Measurements from ENCODE around the gene BAIAP2L1. TPM values are rescaled to one million over a fixed set of nuclear protein-coding genes. Genes with fewer than 3 reads are reported as not detected.

BAIAP2L1 gene
- total and polyA plus RNA-seq, 2 of the 8 experiments (the other 6 are each of a cell fraction or from before 2014, with no cell fraction given), result 19.2 to 42.9 TPM

GRCh38 chr7:98309566-98309965 is 91.3 kb downstream of the BAIAP2L1 start:
- H3K27ac ChIP-seq (ENCODE audit: low read depth, low read length), result no peak overlapping the region
- no peaks in the 10 kb centered on the region for H3K27me3 ChIP-seq (replicated peaks in 1 of 4; ENCODE audit: control insufficient read depth in 3 of 4, extremely low read depth in 1 of 4, insufficient read depth in 3 of 4, low read length in 3 of 4)
- WGBS, 2 experiments (ENCODE audit: extremely low coverage in 1 of 2, insufficient coverage in 1 of 2, insufficient read length in 1 of 2, insufficient replicate concordance in 2 of 2, low coverage in 1 of 2, low lambda C conversion rate in 2 of 2, missing lambda C conversion rate in 1 of 2), result 96% methylated on average over 8 of the region's 8 CpGs; no CpG with 5 or more reads in 1 of the 2 experiments
- DNase-seq (ENCODE audit: low read depth in 1 of 2, low spot score in 2 of 2), result no peak
- peaks cover 10 to 42% (median 29%) of the 10 kb centered on the region in 4 experiments; a peak in 7 of 8 replicates for H3K36me3 ChIP-seq (ENCODE audit: control insufficient read depth in 2 of 4, insufficient read depth in 4 of 4, low read length in 3 of 4)
- no peaks in the 10 kb centered on the region for H3K4me1 ChIP-seq (replicated peaks in 1 of 4; ENCODE audit: control insufficient read depth in 3 of 4, insufficient read depth in 4 of 4, low read length in 3 of 4)
- H3K23ac ChIP-seq (ENCODE audit: insufficient read length), result no peak overlapping the region
- H2AK5ac ChIP-seq (ENCODE audit: low read depth, low read length), result no peak overlapping the region
- H4K20me1 ChIP-seq (replicated peaks in 1 of 2; ENCODE audit: control insufficient read depth in 1 of 2, insufficient read depth in 2 of 2, low read length in 2 of 2), result peaks cover 2 to 4% of the 10 kb centered on the region in 2 experiments
- no peak overlapping the region for H3K56ac ChIP-seq (replicated peaks; ENCODE audit: insufficient read length, low read depth, low read length)
- H3K9ac ChIP-seq (replicated peaks in 1 of 4; ENCODE audit: extremely low read depth in 1 of 4, low read depth in 3 of 4, low read length in 3 of 4), result no peak overlapping the region
- no peak overlapping the region for H2AFZ ChIP-seq (ENCODE audit: low read length)
- no peak overlapping the region for H4K5ac ChIP-seq (ENCODE audit: insufficient read length, low read depth, low read length)
- H3K9me3 ChIP-seq (ENCODE audit: insufficient read depth in 2 of 2, low read depth in 1 of 2, low read length in 1 of 2), result no peaks in the 10 kb centered on the region
- no peak overlapping the region for H4K8ac ChIP-seq (ENCODE audit: extremely low read depth, insufficient read depth, low read length)
- no peak overlapping the region for H3K4me2 ChIP-seq (ENCODE audit: insufficient read depth in 1 of 2, low read depth in 2 of 2, low read length in 2 of 2)
- H3K14ac ChIP-seq (ENCODE audit: insufficient read length), result no peak overlapping the region
- ChIA-PET CTCF (ENCODE audit: partially characterized antibody) (interaction anchor here (0.6 to 1.0 kb wide), 2 partner anchors 8 to 20 kb away, joined by 3 read pairs; no protein-coding TSS in a partner anchor), POLR2A (ENCODE audit: partially characterized antibody) (interaction anchor here (1.9 kb wide), 1 partner anchor 12 kb away, joined by 5 read pairs; no protein-coding TSS in a partner anchor)
- no peak overlapping the region for H2BK20ac ChIP-seq (ENCODE audit: low read length)
- H3K79me1 ChIP-seq (ENCODE audit: low read depth, low read length), result no peaks in the 10 kb centered on the region; the same call in 1 of the 2 replicates
- no peaks in the 10 kb centered on the region for H3K79me2 ChIP-seq (ENCODE audit: control insufficient read depth in 1 of 2, insufficient read depth in 2 of 2, low read length in 2 of 2)
- H3K4me3 ChIP-seq (ENCODE audit: extremely low read depth in 1 of 4, insufficient read depth in 2 of 4, low read depth in 3 of 4, low read length in 4 of 4), result no peak overlapping the region
- H3K4ac ChIP-seq (replicated peaks; ENCODE audit: insufficient read length, low read depth, low read length), result no peak overlapping the region
- no peak overlapping the region for H3K18ac ChIP-seq (ENCODE audit: extremely low read depth, low read length)
- no peak overlapping the region for H2BK12ac ChIP-seq (ENCODE audit: low read depth, low read length)
- no peaks in the 10 kb centered on the region for H3K23me2 ChIP-seq (ENCODE audit: low read depth, low read length)
- no peak overlapping the region for H4K91ac ChIP-seq (replicated peaks; ENCODE audit: insufficient read length, low read length)
- no peak overlapping the region for H2BK15ac ChIP-seq (ENCODE audit: low read length)
- H2BK5ac ChIP-seq (ENCODE audit: low read depth, low read length), result no peak overlapping the region
- no peak overlapping the region for H2BK120ac ChIP-seq (replicated peaks; ENCODE audit: low read depth, low read length)
- FAIRE-seq, result no peak
- TF ChIP-seq ATF3 (IDR thresholded peaks at IDR 0.05; ENCODE audit: insufficient read depth, low read depth, low read length) (no peak), CBX8 (IDR thresholded peaks at IDR 0.05; ENCODE audit: borderline replicate concordance, low read depth, low read length) (no peak), TEAD4 (IDR thresholded peaks at IDR 0.05; ENCODE audit: low read depth, low read length) (no peak), BACH1 (IDR thresholded peaks at IDR 0.05; ENCODE audit: low read length) (no peak), EZH2 (IDR thresholded peaks at IDR 0.05; ENCODE audit: low read depth, low read length, severe bottlenecking) (no peak), RXRA (IDR thresholded peaks at IDR 0.05; ENCODE audit: insufficient read depth, low read depth, low read length) (no peak), CHD1 (IDR thresholded peaks at IDR 0.05; ENCODE audit: low read depth, low read length) (no peak), E2F6 (IDR thresholded peaks at IDR 0.05) (no peak), POLR2AphosphoS5 (IDR thresholded peaks at IDR 0.05; ENCODE audit: low read depth, low read length) (no peak), ASH2L (IDR thresholded peaks at IDR 0.05; ENCODE audit: low read length) (no peak), SP1 (IDR thresholded peaks at IDR 0.05; ENCODE audit: low read depth, low read length) (no peak), TBP (IDR thresholded peaks at IDR 0.05; ENCODE audit: low read depth, low read length) (no peak), JUN (IDR thresholded peaks at IDR 0.05; ENCODE audit: low read depth, low read length) (no peak)
